ENCODE data around the gene GVQW3. TPM values are rescaled to one million over a fixed set of nuclear protein-coding genes. Genes with fewer than 3 reads are reported as not detected.

GVQW3 gene
- total RNA-seq, 4 donors from 2014 or later: 2.8 to 7.2 (median 3.4) TPM

- TF ChIP-seq, protein P1, sequence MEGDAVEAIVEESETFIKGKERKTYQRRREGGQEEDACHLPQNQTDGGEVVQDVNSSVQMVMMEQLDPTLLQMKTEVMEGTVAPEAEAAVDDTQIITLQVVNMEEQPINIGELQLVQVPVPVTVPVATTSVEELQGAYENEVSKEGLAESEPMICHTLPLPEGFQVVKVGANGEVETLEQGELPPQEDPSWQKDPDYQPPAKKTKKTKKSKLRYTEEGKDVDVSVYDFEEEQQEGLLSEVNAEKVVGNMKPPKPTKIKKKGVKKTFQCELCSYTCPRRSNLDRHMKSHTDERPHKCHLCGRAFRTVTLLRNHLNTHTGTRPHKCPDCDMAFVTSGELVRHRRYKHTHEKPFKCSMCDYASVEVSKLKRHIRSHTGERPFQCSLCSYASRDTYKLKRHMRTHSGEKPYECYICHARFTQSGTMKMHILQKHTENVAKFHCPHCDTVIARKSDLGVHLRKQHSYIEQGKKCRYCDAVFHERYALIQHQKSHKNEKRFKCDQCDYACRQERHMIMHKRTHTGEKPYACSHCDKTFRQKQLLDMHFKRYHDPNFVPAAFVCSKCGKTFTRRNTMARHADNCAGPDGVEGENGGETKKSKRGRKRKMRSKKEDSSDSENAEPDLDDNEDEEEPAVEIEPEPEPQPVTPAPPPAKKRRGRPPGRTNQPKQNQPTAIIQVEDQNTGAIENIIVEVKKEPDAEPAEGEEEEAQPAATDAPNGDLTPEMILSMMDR (IDR thresholded peaks at IDR 0.05): peak in 1 of 6 experiments; percentile 23
- peak in 1 of 2 donors; percentile 69 for TF ChIP-seq POLR2A (IDR thresholded peaks at IDR 0.05)
- peaks cover 0 to 7% of the 10 kb centered on the region in 2 donors for H3K36me3 ChIP-seq
- H3K4me3 ChIP-seq (replicated peaks in 1 of 3): peak overlapping the region; percentile 68 to 98 (median 96)
- intact Hi-C loops (cut with DNase I): loop anchor here (2.0 kb wide), 1 partner anchor 65 kb away; the partner anchor contains the start of genes GVQW3 and THAP12
- peak overlapping the region; percentile 52 to 89 (median 86) for H3K27ac ChIP-seq
- no peaks in the 10 kb centered on the region for H3K27me3 ChIP-seq
- DNase-seq: peak; percentile 72 to 74
- no peaks in the 10 kb centered on the region for H3K9me3 ChIP-seq
- WGBS, 2 donors: 0% methylated on average over 22 to 24 of the region's 56 CpGs
- H3K4me1 ChIP-seq: peaks cover 11 to 14% of the 10 kb centered on the region in 2 donors
Measured at GRCh38 chr11:76445121-76446084, 64.3 kb downstream of the GVQW3 start.

DNA sequence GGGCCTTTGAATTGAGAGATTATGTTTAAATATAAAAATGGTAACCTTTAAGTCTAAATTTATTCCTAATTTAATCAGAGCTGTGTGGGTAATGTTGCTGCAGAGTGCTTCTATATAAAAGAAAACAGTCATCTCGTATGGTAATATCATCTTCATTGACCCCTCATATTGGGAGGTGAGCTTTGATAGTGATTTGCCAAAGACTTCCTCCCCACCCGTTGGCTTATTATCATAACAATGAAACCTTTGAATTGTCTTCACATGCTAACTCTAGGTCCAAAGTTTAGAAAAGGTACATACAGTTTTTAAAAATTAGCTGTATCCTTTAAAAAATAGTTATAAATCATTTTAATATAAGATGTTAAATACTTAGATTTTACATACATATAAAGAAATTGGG lies 67.4 kb downstream of the GVQW3 start:
- peaks cover 4 to 10% of the 10 kb centered on the region in 2 donors for H3K4me1 ChIP-seq
- intact Hi-C loops (cut with DNase I): no loop called here
- 61 to 70% methylated on average over 2 of the region's 2 CpGs for WGBS, 2 donors
- H3K4me3 ChIP-seq (replicated peaks in 1 of 3): no peak overlapping the region
- peaks cover 4 to 13% of the 10 kb centered on the region in 2 donors for H3K36me3 ChIP-seq
- TF ChIP-seq POLR2A (IDR thresholded peaks at IDR 0.05): no peak
- TF ChIP-seq, protein P1 (IDR thresholded peaks at IDR 0.05): no peak
- H3K27ac ChIP-seq: no peak overlapping the region
- no peaks in the 10 kb centered on the region for H3K9me3 ChIP-seq
- no peaks in the 10 kb centered on the region for H3K27me3 ChIP-seq
- DNase-seq: no peak

GRCh38 chr11:76453248-76453647 lies 72.1 kb downstream of the GVQW3 start:
- TF ChIP-seq, protein P1 (IDR thresholded peaks at IDR 0.05): no peak
- TF ChIP-seq POLR2A (IDR thresholded peaks at IDR 0.05): no peak
- DNase-seq: no peak
- Histone ChIP-seq H3K27me3 (no peaks in the 10 kb centered on the region), H3K9me3 (no peaks in the 10 kb centered on the region), H3K4me1 (no peaks in the 10 kb centered on the region), H3K36me3 (peaks cover 8 to 13% of the 10 kb centered on the region in 2 donors), H3K27ac (no peak overlapping the region), H3K4me3 (replicated peaks in 1 of 3) (no peak overlapping the region)
- 92 to 93% methylated on average over 6 of the region's 6 CpGs for WGBS, 2 donors
- intact Hi-C loops (cut with DNase I): no loop called here

DNA sequence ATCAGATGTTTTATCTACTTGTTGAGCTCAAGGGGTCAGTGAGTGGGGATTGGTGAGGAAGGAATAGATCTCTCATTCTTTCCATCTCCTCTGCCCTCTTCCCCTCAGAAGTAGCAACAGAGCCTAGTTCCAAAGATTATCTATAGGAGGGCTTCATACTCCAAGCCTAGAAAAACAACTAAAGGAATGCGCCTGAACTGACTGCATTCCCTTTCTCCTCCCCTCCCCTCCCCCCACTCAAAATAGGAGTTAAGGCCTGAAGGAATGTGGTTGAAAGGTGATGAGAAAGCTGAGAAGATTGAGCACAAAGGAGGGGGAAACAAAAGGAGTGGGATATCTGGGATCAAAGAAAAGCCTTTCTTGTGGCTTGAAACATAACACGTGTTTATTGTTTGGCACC lies 74.2 kb downstream of the GVQW3 start:
- H3K4me3 ChIP-seq (replicated peaks in 1 of 3): no peak overlapping the region
- no peak overlapping the region for H3K27ac ChIP-seq
- H3K36me3 ChIP-seq: peaks cover 7 to 12% of the 10 kb centered on the region in 2 donors
- WGBS, 2 donors: 73 to 79% methylated on average over 2 of the region's 2 CpGs
- no peaks in the 10 kb centered on the region for H3K4me1 ChIP-seq
- DNase-seq: no peak
- TF ChIP-seq POLR2A (IDR thresholded peaks at IDR 0.05): no peak
- H3K27me3 ChIP-seq: no peaks in the 10 kb centered on the region
- intact Hi-C loops (cut with DNase I): no loop called here
- no peaks in the 10 kb centered on the region for H3K9me3 ChIP-seq

DNA sequence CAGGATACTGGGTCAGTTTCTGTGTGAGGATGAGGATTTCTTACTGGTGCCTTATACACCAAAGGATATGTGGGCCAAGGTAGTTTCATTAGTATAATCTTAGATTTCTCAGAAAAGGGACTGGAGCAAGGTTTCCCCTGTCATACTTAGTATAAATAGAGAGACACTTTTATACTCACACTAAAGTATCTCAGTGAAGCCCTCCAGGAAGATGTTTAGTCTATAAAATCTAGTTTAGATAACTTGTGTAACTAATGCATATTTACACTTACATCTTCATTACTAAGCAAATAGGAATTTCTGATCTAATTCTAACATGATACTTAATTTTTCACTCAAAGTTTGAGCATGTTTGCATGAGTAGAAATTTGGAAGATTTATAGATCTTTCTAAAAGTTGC lies 74.8 kb downstream of the GVQW3 start:
- Histone ChIP-seq H3K4me3 (replicated peaks in 1 of 3) (no peak overlapping the region), H3K4me1 (no peaks in the 10 kb centered on the region), H3K27ac (no peak overlapping the region), H3K36me3 (peaks cover 7 to 12% of the 10 kb centered on the region in 2 donors), H3K27me3 (no peaks in the 10 kb centered on the region), H3K9me3 (no peaks in the 10 kb centered on the region)
- no peak for DNase-seq
- no peak for TF ChIP-seq POLR2A (IDR thresholded peaks at IDR 0.05)
- TF ChIP-seq, protein P1 (IDR thresholded peaks at IDR 0.05): no peak
- intact Hi-C loops (cut with DNase I): no loop called here

All from thyroid gland (tissue), 4 donors.